22Rv1 (cell line): ENCODE results near the gene NAA80.

ENCODE experiments used
- H3K27ac ChIP-seq: fragments of 450-650 bp; 2 replicates; pipeline ENCODE4 v1.5.1; 2017
- ZFX ChIP-seq: fragments of 450-650 bp; IDR thresholded peaks from 2 replicates; pipeline ENCODE4 v1.6.1; 2017; ENCODE audit warnings: antibody characterized with exemption, borderline replicate concordance
- TF ChIP-seq, protein P1 (sequence below): fragments of 450-650 bp; IDR thresholded peaks from 2 replicates; pipeline ENCODE4 v1.5.1; 2017; ENCODE audit warnings: mild to moderate bottlenecking

Gene NAA80

GRCh38 chr3:50327129-50327528 lies 27.9 kb upstream of the NAA80 start:
- H3K27ac ChIP-seq, result peak overlapping the region; percentile 77

DNA sequence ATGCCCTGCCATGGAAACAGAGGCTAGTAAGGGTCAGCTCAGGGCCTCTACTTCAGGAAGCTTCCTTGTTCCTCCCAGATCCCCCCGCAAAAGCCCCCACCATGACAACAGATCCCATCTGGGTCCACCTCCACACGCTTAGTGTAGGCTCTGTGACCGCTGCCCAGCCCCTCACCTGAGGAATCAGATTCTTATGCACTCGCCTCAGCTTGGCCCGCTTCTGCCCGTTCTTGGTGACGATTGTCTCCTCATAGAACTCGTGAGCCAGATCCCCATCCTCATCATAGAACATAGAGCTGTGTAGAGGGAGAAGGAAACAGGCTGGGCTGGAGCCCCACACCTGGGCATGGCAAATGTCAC lies 27.0 kb upstream of the NAA80 start:
- no peak overlapping the region for H3K27ac ChIP-seq
- TF ChIP-seq, protein P1, sequence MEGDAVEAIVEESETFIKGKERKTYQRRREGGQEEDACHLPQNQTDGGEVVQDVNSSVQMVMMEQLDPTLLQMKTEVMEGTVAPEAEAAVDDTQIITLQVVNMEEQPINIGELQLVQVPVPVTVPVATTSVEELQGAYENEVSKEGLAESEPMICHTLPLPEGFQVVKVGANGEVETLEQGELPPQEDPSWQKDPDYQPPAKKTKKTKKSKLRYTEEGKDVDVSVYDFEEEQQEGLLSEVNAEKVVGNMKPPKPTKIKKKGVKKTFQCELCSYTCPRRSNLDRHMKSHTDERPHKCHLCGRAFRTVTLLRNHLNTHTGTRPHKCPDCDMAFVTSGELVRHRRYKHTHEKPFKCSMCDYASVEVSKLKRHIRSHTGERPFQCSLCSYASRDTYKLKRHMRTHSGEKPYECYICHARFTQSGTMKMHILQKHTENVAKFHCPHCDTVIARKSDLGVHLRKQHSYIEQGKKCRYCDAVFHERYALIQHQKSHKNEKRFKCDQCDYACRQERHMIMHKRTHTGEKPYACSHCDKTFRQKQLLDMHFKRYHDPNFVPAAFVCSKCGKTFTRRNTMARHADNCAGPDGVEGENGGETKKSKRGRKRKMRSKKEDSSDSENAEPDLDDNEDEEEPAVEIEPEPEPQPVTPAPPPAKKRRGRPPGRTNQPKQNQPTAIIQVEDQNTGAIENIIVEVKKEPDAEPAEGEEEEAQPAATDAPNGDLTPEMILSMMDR, result no peak
- no peak for TF ChIP-seq ZFX

More at GRCh38 chr3:50327129-50327528, 27.9 kb upstream of the NAA80 start:
- TF ChIP-seq, protein P1, result no peak
- no peak for TF ChIP-seq ZFX

DNA sequence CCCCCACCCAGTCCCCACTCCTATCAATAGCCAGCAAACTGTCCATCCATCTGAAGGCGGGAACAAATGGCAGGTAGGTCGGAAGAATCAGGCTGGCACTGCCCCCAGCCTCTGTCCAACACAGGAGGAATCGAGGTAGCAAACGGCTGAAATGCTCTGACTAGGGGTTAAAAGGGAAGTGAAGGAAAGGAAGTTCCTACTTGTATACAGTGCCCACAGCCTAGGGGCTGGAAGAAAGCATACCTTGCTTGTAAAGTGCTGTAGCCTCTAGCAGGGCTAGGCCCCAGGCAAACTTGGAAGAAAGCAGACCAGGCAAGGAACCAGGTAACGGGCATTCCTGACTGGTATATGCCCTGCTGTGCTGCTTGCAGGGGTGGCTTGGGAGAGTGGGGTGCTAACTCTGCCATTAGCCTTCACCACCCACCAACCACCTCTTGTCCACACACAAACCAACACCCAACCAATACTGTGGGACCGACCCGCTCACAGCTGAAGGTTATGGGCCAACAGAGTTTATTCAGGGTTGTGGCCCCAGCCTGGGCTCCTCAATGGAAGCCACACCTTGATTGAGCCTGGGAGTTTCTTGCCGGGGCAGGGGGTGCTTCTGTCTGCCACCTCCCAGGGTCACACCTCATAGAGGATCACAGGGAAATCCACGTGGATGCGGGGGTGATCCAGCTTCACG lies 26.4 kb upstream of the NAA80 start:
- TF ChIP-seq, protein P1, result no peak
- TF ChIP-seq ZFX, result no peak
- H3K27ac ChIP-seq, result no peak overlapping the region

GRCh38 chr3:50325113-50325480 lies 25.9 kb upstream of the NAA80 start:
- no peak for TF ChIP-seq ZFX
- TF ChIP-seq, protein P1, result no peak
- peak overlapping the region; percentile 85; the same call in 1 of the 2 replicates for H3K27ac ChIP-seq

GRCh38 chr3:50324351-50325112 lies 25.3 kb upstream of the NAA80 start:
- peak overlapping the region; percentile 85 for H3K27ac ChIP-seq
- TF ChIP-seq, protein P1, result peak; percentile 89
- TF ChIP-seq ZFX, result no peak

DNA sequence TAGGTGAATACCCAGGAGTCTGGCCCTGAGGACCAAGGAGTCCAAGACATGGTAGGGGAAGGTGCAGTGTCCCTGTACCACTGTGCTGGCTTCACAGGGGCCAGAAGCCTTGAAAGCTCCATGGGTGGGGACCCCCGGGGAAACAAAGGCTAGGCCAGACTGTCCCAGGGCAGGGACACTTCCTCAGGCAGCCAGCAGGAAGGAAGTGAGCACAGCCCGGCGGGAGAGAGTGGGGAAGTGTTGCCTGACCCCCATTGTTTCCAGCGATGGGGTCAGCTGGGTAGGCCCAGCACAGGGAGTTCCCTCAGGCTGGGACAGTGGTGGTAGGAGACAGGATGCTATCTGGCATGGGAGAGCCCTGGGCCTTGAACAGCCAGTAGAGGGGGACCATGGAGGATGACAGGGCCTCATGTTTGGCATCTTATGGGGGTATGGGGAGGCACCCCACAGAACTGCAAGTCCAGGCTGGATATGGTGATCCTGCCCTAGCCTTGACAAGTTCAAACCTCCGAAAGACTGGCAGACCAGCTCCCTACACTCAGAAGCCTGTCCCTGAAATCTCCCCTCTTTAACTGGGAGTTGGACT lies 24.5 kb upstream of the NAA80 start:
- no peak for TF ChIP-seq ZFX
- TF ChIP-seq, protein P1, result no peak
- peak overlapping the region; percentile 85 for H3K27ac ChIP-seq

DNA sequence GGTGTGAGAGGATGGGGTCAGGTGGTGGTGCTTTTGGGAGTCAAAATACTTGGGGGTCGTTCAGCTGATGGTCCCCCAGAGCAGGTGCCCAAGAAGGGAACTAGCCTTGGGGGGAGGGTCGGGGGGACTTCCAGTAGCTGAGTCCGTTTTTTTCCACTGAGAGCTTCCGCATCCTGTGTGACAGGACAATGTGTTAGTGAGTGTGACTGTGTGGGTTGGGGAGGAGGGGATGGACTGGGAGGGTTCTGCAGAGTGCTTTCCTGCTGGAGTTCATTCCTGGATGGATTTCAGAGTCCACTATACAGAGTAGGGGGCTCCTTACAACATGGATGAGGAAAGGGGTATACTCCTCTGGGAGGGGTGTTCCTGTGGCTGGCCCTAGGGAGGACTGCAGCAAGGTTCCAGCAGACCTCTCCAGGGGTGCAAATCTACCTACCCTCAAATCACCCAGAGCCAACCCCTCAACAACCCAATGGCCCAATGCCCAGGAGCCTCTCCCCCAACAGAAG lies 23.9 kb upstream of the NAA80 start:
- H3K27ac ChIP-seq, result peak overlapping the region; percentile 85
- TF ChIP-seq, protein P1, result no peak
